OCI-LY3 (cell line): Measurements from ENCODE around the gene MAGI1.

Experiments used
- H2AFZ ChIP-seq: fragments of 200-600, 300-600 bp; shearing (Covaris generic); 2 replicates; pipeline ENCODE4 v1.6.0; 2014; ENCODE audit warnings: antibody characterized with exemption, low read depth, low read length
- H3K27ac ChIP-seq: fragments of 200-600, 300-600 bp; sonication (generic); 2 replicates; pipeline ENCODE4 v1.5.1; 2014; ENCODE audit warnings: mild to moderate bottlenecking, low read length, moderate library complexity, mixed read lengths
- H3K27me3 ChIP-seq: fragments of 200-600, 300-600 bp; sonication (generic); 2 replicates; pipeline ENCODE4 v1.6.1; 2014; ENCODE audit warnings: low read depth, low read length, mixed read lengths
- H3K36me3 ChIP-seq: fragments of 200-600, 300-600 bp; sonication (generic); replicated peaks from 2 replicates; pipeline ENCODE3; 2014; ENCODE audit warnings: low read depth, low read length, mixed read lengths
- H3K4me1 ChIP-seq: fragments of 300-600, 200-600 bp; sonication (generic); 2 replicates; pipeline ENCODE4 v1.6.1; 2014; ENCODE audit warnings: low read length, mixed read lengths
- H3K4me2 ChIP-seq: fragments of 200-600, 300-600 bp; sonication (generic); 2 replicates; pipeline ENCODE4 v1.6.1; 2014; ENCODE audit warnings: low read length, mixed read lengths
- H3K4me3 ChIP-seq: fragments of 300-600, 200-600 bp; sonication (generic); 2 replicates; pipeline ENCODE4 v1.5.1; 2014; ENCODE audit warnings: antibody characterized with exemption, mild to moderate bottlenecking, low read length, moderate library complexity
- H3K79me2 ChIP-seq: fragments of 300-600, 200-600 bp; shearing (Covaris generic); 2 replicates; pipeline ENCODE4 v1.6.1; 2014; ENCODE audit warnings: mild to moderate bottlenecking, low read length, mixed read lengths
- H3K9ac ChIP-seq: fragments of 300-600, 200-600 bp; shearing (Covaris generic); 2 replicates; pipeline ENCODE4 v1.6.0; 2014; ENCODE audit warnings: mild to moderate bottlenecking, low read length, moderate library complexity
- H3K9me3 ChIP-seq: fragments of 200-600, 300-600 bp; shearing (Covaris generic); 2 replicates; pipeline ENCODE4 v1.6.1; 2014; ENCODE audit warnings: low read length, mixed read lengths; ENCODE audit not compliant: insufficient read depth
- H4K20me1 ChIP-seq: fragments of 200-600, 300-600 bp; sonication (generic); 2 replicates; pipeline ENCODE4 v1.6.1; 2016; ENCODE audit warnings: low read length, mixed read lengths; ENCODE audit not compliant: insufficient read depth
- EZH2phosphoT487 ChIP-seq: fragments of 200-600 bp; shearing (Covaris generic); IDR thresholded peaks from 2 replicates; pipeline ENCODE4 v1.6.1; 2018; ENCODE audit warnings: antibody characterized with exemption, mixed run types, low read depth
- TF ChIP-seq, protein P1 (sequence below): fragments of 200-600, 300-600 bp; sonication (generic); IDR thresholded peaks from 2 replicates; pipeline ENCODE4 v1.5.1; 2014; ENCODE audit warnings: antibody characterized with exemption, low read length, low read depth

MAGI1 gene

DNA sequence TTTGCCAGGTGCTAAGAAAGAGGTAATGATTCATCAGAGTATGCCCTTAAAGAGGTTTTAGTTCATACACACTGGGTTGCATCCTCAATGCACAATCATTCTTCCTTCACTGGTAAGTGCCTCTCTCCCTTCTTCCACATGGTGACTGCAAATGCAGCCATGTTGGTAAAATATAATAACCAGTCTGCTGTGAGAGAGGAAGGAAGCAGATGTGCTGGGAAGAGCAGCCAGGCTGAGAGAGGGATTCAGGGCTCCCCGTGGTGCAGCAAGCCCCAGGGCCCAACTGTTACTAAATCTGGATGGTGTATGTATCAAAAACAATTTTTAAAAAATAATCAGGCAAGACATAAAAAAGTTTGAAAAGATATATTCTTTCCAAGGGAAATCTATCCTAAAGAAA, 498.1 kb downstream of the MAGI1 start:
- TF ChIP-seq, protein P1, sequence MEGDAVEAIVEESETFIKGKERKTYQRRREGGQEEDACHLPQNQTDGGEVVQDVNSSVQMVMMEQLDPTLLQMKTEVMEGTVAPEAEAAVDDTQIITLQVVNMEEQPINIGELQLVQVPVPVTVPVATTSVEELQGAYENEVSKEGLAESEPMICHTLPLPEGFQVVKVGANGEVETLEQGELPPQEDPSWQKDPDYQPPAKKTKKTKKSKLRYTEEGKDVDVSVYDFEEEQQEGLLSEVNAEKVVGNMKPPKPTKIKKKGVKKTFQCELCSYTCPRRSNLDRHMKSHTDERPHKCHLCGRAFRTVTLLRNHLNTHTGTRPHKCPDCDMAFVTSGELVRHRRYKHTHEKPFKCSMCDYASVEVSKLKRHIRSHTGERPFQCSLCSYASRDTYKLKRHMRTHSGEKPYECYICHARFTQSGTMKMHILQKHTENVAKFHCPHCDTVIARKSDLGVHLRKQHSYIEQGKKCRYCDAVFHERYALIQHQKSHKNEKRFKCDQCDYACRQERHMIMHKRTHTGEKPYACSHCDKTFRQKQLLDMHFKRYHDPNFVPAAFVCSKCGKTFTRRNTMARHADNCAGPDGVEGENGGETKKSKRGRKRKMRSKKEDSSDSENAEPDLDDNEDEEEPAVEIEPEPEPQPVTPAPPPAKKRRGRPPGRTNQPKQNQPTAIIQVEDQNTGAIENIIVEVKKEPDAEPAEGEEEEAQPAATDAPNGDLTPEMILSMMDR = no peak
- TF ChIP-seq EZH2phosphoT487 = no peak
- H4K20me1 ChIP-seq = no peaks in the 10 kb centered on the region
- no peak overlapping the region for H3K27ac ChIP-seq
- no peaks in the 10 kb centered on the region for H3K79me2 ChIP-seq
- no peaks in the 10 kb centered on the region for H3K9me3 ChIP-seq
- no peak overlapping the region for H3K4me2 ChIP-seq
- H2AFZ ChIP-seq = no peak overlapping the region
- no peaks in the 10 kb centered on the region for H3K36me3 ChIP-seq
- no peaks in the 10 kb centered on the region for H3K4me1 ChIP-seq
- H3K9ac ChIP-seq = no peak overlapping the region
- no peak overlapping the region for H3K4me3 ChIP-seq
- H3K27me3 ChIP-seq = peaks cover 7% of the 10 kb centered on the region; the same call in 1 of the 2 replicates

DNA sequence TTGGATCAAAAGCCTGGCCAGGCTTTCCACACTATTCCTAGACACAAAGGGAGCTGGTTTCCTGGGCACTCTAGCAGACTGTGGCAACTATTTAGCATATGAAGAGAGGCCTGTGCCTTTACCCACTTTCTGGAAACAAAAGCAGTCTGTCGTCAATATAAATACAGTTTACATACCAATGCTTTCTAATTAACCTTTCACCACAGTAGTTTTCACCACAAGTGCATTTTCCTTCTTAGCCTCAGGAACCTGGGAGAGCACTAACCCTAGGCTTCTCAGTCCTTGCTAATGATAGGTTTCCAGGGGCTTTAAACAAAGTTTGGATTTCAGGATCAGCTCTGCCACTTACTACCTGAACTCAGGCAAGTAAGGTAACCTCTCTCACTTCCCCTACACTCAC, 499.1 kb downstream of the MAGI1 start:
- Histone ChIP-seq H3K79me2 (no peaks in the 10 kb centered on the region), H3K36me3 (no peaks in the 10 kb centered on the region), H2AFZ (no peak overlapping the region), H3K9me3 (no peaks in the 10 kb centered on the region), H3K4me1 (no peaks in the 10 kb centered on the region), H3K9ac (no peak overlapping the region), H3K4me3 (no peak overlapping the region), H3K27me3 (peaks cover 7% of the 10 kb centered on the region; the same call in 1 of the 2 replicates), H3K4me2 (no peak overlapping the region), H4K20me1 (no peaks in the 10 kb centered on the region), H3K27ac (no peak overlapping the region)
- TF ChIP-seq, protein P1 = no peak
- TF ChIP-seq EZH2phosphoT487 = no peak

DNA sequence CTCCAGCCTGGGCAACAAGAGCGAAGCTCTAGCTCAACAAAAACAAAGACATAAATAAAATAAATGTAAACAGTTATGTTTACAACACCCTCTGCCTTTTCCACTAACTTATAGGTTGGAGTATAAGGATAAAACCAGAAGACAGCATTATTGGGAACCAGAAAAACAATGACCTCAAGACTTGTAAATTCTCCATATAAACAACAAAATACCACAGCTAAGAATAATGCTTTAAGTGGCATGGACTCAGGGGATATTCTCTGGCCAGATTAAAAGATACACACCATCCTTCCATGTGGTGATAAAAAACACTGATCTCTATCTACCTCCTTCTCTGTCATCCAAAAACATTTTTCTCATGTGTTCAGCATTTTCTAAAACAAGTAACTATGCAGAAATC, 500.6 kb downstream of the MAGI1 start:
- Histone ChIP-seq H2AFZ (no peak overlapping the region), H3K36me3 (no peaks in the 10 kb centered on the region), H3K27ac (no peak overlapping the region), H3K9me3 (no peaks in the 10 kb centered on the region), H3K27me3 (peaks cover 7% of the 10 kb centered on the region; the same call in 1 of the 2 replicates), H3K9ac (no peak overlapping the region), H3K4me2 (no peak overlapping the region), H3K79me2 (no peaks in the 10 kb centered on the region), H3K4me1 (no peaks in the 10 kb centered on the region), H4K20me1 (no peaks in the 10 kb centered on the region), H3K4me3 (no peak overlapping the region)
- TF ChIP-seq, protein P1 = no peak
- no peak for TF ChIP-seq EZH2phosphoT487

DNA sequence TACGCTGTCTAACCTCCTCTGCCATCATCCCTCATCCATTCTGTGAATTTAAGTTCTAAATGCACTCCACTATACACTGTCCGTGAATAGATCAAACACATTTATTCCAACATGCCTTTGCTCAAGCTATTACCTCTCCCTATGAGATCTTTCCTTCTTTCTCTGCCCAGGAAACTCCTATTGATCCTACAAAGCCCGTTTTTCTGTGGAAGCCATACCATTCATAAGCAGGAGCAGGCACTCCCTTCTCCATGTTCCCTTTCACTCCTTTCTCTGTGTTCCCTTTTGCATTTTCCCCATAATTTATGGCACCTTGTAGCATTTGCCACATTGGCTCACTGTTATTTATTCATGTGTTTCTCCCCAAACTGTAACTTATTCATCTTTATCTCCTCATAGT, 501.6 kb downstream of the MAGI1 start:
- Histone ChIP-seq H3K9me3 (no peaks in the 10 kb centered on the region), H3K79me2 (no peaks in the 10 kb centered on the region), H3K9ac (no peak overlapping the region), H3K27me3 (peaks cover 7% of the 10 kb centered on the region; the same call in 1 of the 2 replicates), H3K4me1 (no peaks in the 10 kb centered on the region), H3K4me3 (no peak overlapping the region), H3K36me3 (no peaks in the 10 kb centered on the region), H4K20me1 (no peaks in the 10 kb centered on the region), H3K27ac (no peak overlapping the region), H2AFZ (no peak overlapping the region), H3K4me2 (no peak overlapping the region)
- TF ChIP-seq, protein P1 = no peak
- TF ChIP-seq EZH2phosphoT487 = no peak
